A549 (cell line): ENCODE measurements around the gene NLRC3. TPM values are rescaled to one million over a fixed set of nuclear protein-coding genes. Genes with fewer than 3 reads are reported as not detected.

Experiments
- ATAC-seq, 2 experiments: fragments of 200-7000 bp in 1 of 2; fragments of >200 bp in 1 of 2; cut with Nextera tagmentation in 1 of 2; cut with Tn5 transposase in 1 of 2; 3 replicates each; pipeline versions ENCODE4 v1.8.0 to v1.9.1; 2018 to 2020; ENCODE audit warnings: mild to moderate bottlenecking in 1 of 2, moderate library complexity in 1 of 2
- CTCF ChIA-PET: fragments of 300-600 bp; sonication (Branson Sonifier 250); formaldehyde crosslinking; extraction: SDS; loops from one replicate; lab custom pipeline; 2021; ENCODE audit warnings: antibody characterized with exemption, inconsistent platforms; lab: Yijun Ruan, JAX
- POLR2A ChIA-PET: fragments of 350-600 bp; formaldehyde crosslinking; extraction: SDS; loops from one replicate; lab custom pipeline; 2021; ENCODE audit warnings: antibody characterized with exemption, inconsistent platforms; lab: Yijun Ruan, JAX
- DNase-seq, 2 experiments: peaks; one replicate each; pipeline versions ENCODE4 v3.0.0 to v3.0.0-alpha.2; 2011 to 2016; ENCODE audit warnings: low read depth in 1 of 2, low spot score in 1 of 2
- FAIRE-seq: peaks from 2 replicates; lab custom pipeline; 2011; peaks lifted over from hg19 to GRCh38; lab: Jason Lieb, UNC
- H3K27ac ChIP-seq, 2 experiments: fragments of >200 bp; sonication (Bioruptor Twin); formaldehyde crosslinking; 3 replicates each; pipeline ENCODE4 v1.5.1; 2016 to 2017
- H3K4me1 ChIP-seq: fragments of >200 bp; sonication (Bioruptor Twin); formaldehyde crosslinking; 3 replicates; pipeline ENCODE4 v1.6.1; 2016
- H3K4me2 ChIP-seq: fragments of >200 bp; sonication (Bioruptor Twin); formaldehyde crosslinking; 3 replicates; pipeline ENCODE4 v1.6.1; 2016
- H3K4me3 ChIP-seq: fragments of >200 bp; sonication (Bioruptor Twin); formaldehyde crosslinking; 3 replicates; pipeline ENCODE4 v1.5.1; 2016
- H3K9me3 ChIP-seq: fragments of >200 bp; sonication (Bioruptor Twin); formaldehyde crosslinking; 3 replicates; pipeline ENCODE4 v1.6.1; 2016
- CBX2 ChIP-seq: fragments of 200-600 bp; sonication (generic); IDR thresholded peaks from 2 replicates; pipeline ENCODE4 v1.6.1; 2016; ENCODE audit warnings: low read depth, mild to moderate bottlenecking, borderline replicate concordance
- CTCF ChIP-seq: fragments of >200 bp; sonication (Bioruptor Twin); formaldehyde crosslinking; IDR thresholded peaks from 3 replicates; pipeline ENCODE4 v1.5.1; 2016
- FOSB ChIP-seq: fragments of 250-450 bp; sonication (Bioruptor Pico); IDR thresholded peaks from 2 replicates; pipeline ENCODE4 v1.5.0; 2020; ENCODE audit warnings: mild to moderate bottlenecking, moderate library complexity
- HDAC2 ChIP-seq: fragments of 200-600 bp; sonication (generic); IDR thresholded peaks from 2 replicates; pipeline ENCODE4 v1.6.1; 2016
- JUN ChIP-seq, 2 experiments: fragments of >200 bp; sonication (Bioruptor Twin); formaldehyde crosslinking; IDR thresholded peaks; 2 replicates in 1 of 2; 3 replicates in 1 of 2; pipeline ENCODE4 v1.6.1; 2016 to 2017
- NR3C1 ChIP-seq: fragments of >200 bp; sonication (Bioruptor Twin); formaldehyde crosslinking; IDR thresholded peaks from 3 replicates; pipeline ENCODE4 v1.6.1; 2017
- PBX3 ChIP-seq: IDR thresholded peaks from 2 replicates; pipeline ENCODE4 v1.6.1; 2012
- RAD21 ChIP-seq, 2 experiments: fragments of >200 bp in 1 of 2; sonication (Bioruptor Twin) in 1 of 2; formaldehyde crosslinking in 1 of 2; IDR thresholded peaks in 1 of 2; conservative IDR thresholded peaks in 1 of 2; 2 replicates in 1 of 2; 3 replicates in 1 of 2; pipeline ENCODE4 v1.6.1; 2012 to 2018; ENCODE audit warnings: inconsistent platforms in 1 of 2
- REST ChIP-seq: fragments of 200-600 bp; sonication (generic); IDR thresholded peaks from 2 replicates; pipeline ENCODE4 v1.6.1; 2016; ENCODE audit warnings: antibody characterized with exemption, mild to moderate bottlenecking, moderate library complexity
- RFX5 ChIP-seq: fragments of 450-650 bp; IDR thresholded peaks from 2 replicates; pipeline ENCODE4 v1.7.1; 2014; ENCODE audit warnings: antibody characterized with exemption, mild to moderate bottlenecking, moderate library complexity
- SREBF2 ChIP-seq: fragments of 450-650 bp; IDR thresholded peaks from 2 replicates; pipeline ENCODE4 v1.6.1; 2014; ENCODE audit warnings: mild to moderate bottlenecking, moderate library complexity
- ZFP36 ChIP-seq: fragments of 450-650 bp; IDR thresholded peaks from 2 replicates; pipeline ENCODE4 v1.6.1; 2014; ENCODE audit warnings: borderline replicate concordance; ENCODE audit not compliant: partially characterized antibody
- ZNF302 ChIP-seq: fragments of 250-450 bp; sonication (Bioruptor Pico); IDR thresholded peaks from 2 replicates; pipeline ENCODE4 v1.9.0; 2021; ENCODE audit warnings: inconsistent platforms, mild to moderate bottlenecking, moderate library complexity
- ZSCAN20 ChIP-seq: fragments of 250-450 bp; sonication (Bioruptor Pico); IDR thresholded peaks from 2 replicates; pipeline ENCODE4 v1.8.0; 2022; ENCODE audit warnings: mild to moderate bottlenecking, moderate library complexity
- WGBS: methylation state at CpG from one replicate; pipeline ENCODE4 v1.1.6; 2017; ENCODE audit errors: missing lambda C conversion rate; 5-methylcytosine and 5-hydroxymethylcytosine counted together
- polyA plus RNA-seq, 4 experiments: library from polyadenylated mRNA; depleted of rRNA in 3 of 4; stranded (reverse); fragments of >200 nt; fragmentation: RNase III in 1 of 4; extraction: RNeasy Plus Mini Kit Qiagen cat#74134 plus additional on column Dnase treatment in 1 of 4; gene quantifications; 2 replicates in 3 of 4; 3 replicates in 1 of 4; pipeline ENCODE4 v1.2.3, GENCODE V29; 2011 to 2017

NLRC3 gene
- polyA plus RNA-seq, 2 of the 4 experiments (the other 2 are of a cell fraction) = 0.04 TPM; not detected in 1

GRCh38 chr16:3541527-3542155 lies 35.6 kb downstream of the NLRC3 start:
- POLR2A ChIA-PET = no interaction called here
- Histone ChIP-seq H3K4me2 (no peak overlapping the region), H3K27ac (no peak overlapping the region), H3K9me3 (no peaks in the 10 kb centered on the region), H3K4me1 (no peaks in the 10 kb centered on the region), H3K4me3 (no peak overlapping the region)
- CTCF ChIA-PET = interaction anchor here (0.9 to 1.3 kb wide), 3 partner anchors 8 to 24 kb away, joined by 3 to 5 read pairs (median 3); no protein-coding TSS in a partner anchor
- no peak for DNase-seq
- ATAC-seq = no peak; a peak in 1 of 6 replicates
- TF ChIP-seq NR3C1 (no peak), PBX3 (no peak), REST (no peak), HDAC2 (no peak), ZNF302 (CRISPR knock-in tag) (no peak), JUN (IDR thresholded peaks at IDR 0.05) (no peak), FOSB (CRISPR knock-in tag) (no peak), CTCF (no peak), SREBF2 (no peak), CBX2 (no peak), ZSCAN20 (no peak), RFX5 (no peak), RAD21 (conservative IDR thresholded peaks at IDR 0.05 in 1 of 2, IDR thresholded peaks at IDR 0.05 in 1 of 2) (no peak)
- no peak for FAIRE-seq
- WGBS = 82% methylated on average over 11 of the region's 13 CpGs

GRCh38 chr16:3538222-3538621 lies 39.0 kb downstream of the NLRC3 start:
- Histone ChIP-seq H3K4me2 (no peak overlapping the region), H3K9me3 (no peaks in the 10 kb centered on the region), H3K4me3 (no peak overlapping the region), H3K27ac (no peak overlapping the region), H3K4me1 (no peaks in the 10 kb centered on the region)
- ChIA-PET POLR2A (no interaction called here), CTCF (interaction anchor here (1.0 kb wide), 1 partner anchor 10 kb away, joined by 3 read pairs; no protein-coding TSS in a partner anchor)
- no peak for FAIRE-seq
- WGBS = 81% methylated on average over 4 of the region's 4 CpGs
- TF ChIP-seq CTCF = no peak
- no peak for TF ChIP-seq ZFP36
- TF ChIP-seq, all 56 proteins: peak for 0
- DNase-seq (no peak), ATAC-seq (no peak)
